SK-N-MC (cell line): ENCODE data around the gene PHF5A.

Experiments
- DNase-seq: peaks from one replicate; pipeline ENCODE4 v3.0.0-alpha.2; 2011; ENCODE audit warnings: low read depth, low spot score
- H3K27ac ChIP-seq: fragments of 200-600 bp; sonication (generic); 2 replicates; pipeline ENCODE4 v1.5.1; 2016; ENCODE audit warnings: mixed run types
- H3K36me3 ChIP-seq: fragments of 200-600 bp; sonication (generic); 2 replicates; pipeline ENCODE4 v1.6.1; 2017; ENCODE audit warnings: antibody characterized with exemption, low read length, mixed read lengths; ENCODE audit not compliant: insufficient read depth
- H3K4me3 ChIP-seq: fragments of 200-600 bp; sonication (generic); 2 replicates; pipeline ENCODE4 v1.5.1; 2016
- H3K9ac ChIP-seq: fragments of 200-600 bp; sonication (generic); 2 replicates; pipeline ENCODE4 v1.8.0; 2017; ENCODE audit warnings: mixed run types, mixed read lengths; ENCODE audit not compliant: insufficient read length
- H3K9me3 ChIP-seq: fragments of 200-600 bp; sonication (generic); 2 replicates; pipeline ENCODE4 v1.6.1; 2017; ENCODE audit warnings: low read depth, mild to moderate bottlenecking, antibody characterized with exemption, low read length, moderate library complexity, mixed read lengths
- EZH2 ChIP-seq: fragments of 200-600 bp; sonication (generic); IDR thresholded peaks from one replicate; pipeline ENCODE4 v1.6.1; 2017; ENCODE audit warnings: antibody characterized with exemption
- FOXP2 ChIP-seq: optimal IDR thresholded peaks from 2 replicates; pipeline ENCODE3; 2011; ENCODE audit warnings: mild to moderate bottlenecking, moderate library complexity; ENCODE audit not compliant: insufficient read depth; ENCODE audit errors: extremely low read length, control extremely low read depth
- POLR2AphosphoS5 ChIP-seq: IDR thresholded peaks from 2 replicates; pipeline ENCODE4 v1.6.1; 2012; ENCODE audit warnings: mild to moderate bottlenecking, low read depth, low read length, borderline replicate concordance

The PHF5A gene

GRCh38 chr22:41431656-41432055 is 36.8 kb downstream of the PHF5A start:
- no peak for TF ChIP-seq EZH2
- TF ChIP-seq POLR2AphosphoS5: no peak
- TF ChIP-seq FOXP2: no peak
- no peak for DNase-seq
- Histone ChIP-seq H3K9me3 (no peaks in the 10 kb centered on the region), H3K9ac (no peak overlapping the region), H3K36me3 (peaks cover 21% of the 10 kb centered on the region), H3K27ac (no peak overlapping the region), H3K4me3 (no peak overlapping the region)

DNA sequence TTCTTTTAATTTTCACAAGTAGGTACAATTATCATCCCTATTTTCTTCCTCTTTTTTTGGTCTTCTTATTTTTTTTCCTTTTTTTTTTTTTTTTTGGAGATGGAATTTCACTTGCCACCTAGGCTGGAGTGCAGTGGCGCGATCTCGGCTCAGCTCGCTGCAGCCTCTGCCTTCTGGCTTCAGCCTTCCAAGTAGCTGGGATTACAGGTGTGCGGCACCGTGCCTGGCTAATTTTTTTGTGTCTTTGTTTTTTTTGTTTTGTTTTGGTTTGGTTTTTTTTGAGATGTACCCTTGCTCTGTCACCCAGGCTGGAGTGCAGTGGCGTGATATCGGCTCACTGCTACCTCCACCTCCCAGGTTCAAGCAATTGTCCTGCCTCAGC is 38.5 kb downstream of the PHF5A start:
- no peak for TF ChIP-seq FOXP2
- no peak for TF ChIP-seq EZH2
- TF ChIP-seq POLR2AphosphoS5: no peak
- Histone ChIP-seq H3K9me3 (no peaks in the 10 kb centered on the region), H3K27ac (no peak overlapping the region), H3K9ac (no peak overlapping the region), H3K4me3 (no peak overlapping the region), H3K36me3 (peaks cover 4% of the 10 kb centered on the region)
- no peak for DNase-seq

DNA sequence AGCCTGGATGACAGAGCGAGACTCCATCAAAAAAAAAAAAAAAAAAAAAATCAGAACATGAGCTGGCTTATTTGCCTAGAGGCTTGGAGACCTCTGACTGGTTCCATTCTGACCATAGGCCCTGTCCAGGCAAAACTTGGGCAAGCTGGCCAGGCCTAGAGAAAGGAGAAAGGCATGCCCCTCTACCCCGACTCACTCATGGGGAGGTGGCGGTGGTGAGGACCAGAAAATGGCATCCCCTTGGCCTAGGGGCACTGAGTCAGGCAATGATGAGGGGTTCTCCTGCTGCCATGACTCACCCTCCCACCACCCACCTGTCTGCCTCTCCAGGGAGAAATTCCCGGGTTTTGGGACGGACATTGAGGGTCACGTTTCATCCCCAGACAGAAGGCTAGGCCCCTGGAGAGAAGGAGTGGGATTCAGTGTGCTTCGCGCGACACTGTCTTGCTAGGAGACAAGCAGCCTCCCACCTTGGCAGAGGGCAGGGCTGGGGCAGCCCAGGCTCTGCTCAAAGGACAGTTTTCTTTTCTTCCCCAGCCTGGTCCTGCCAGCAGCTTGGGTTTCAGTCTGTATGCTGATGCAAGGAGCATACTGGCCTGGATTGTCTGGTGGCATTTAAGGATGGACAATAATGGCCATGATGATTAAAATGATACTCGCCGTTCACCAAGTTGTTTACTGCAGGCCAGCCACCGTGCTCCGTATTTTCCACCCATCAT is 39.1 kb downstream of the PHF5A start:
- no peak overlapping the region for H3K27ac ChIP-seq

GRCh38 chr22:41425660-41426365 is 42.7 kb downstream of the PHF5A start:
- no peak overlapping the region for H3K4me3 ChIP-seq
- TF ChIP-seq POLR2AphosphoS5 (no peak), EZH2 (no peak), FOXP2 (no peak)
- H3K9ac ChIP-seq: no peak overlapping the region
- H3K27ac ChIP-seq: no peak overlapping the region
- H3K36me3 ChIP-seq: no peaks in the 10 kb centered on the region
- H3K9me3 ChIP-seq: no peaks in the 10 kb centered on the region
- DNase-seq: no peak

More for the DNA sequence above, 39.1 kb downstream of the PHF5A start:
- H3K9me3 ChIP-seq: no peaks in the 10 kb centered on the region
- no peak for DNase-seq
- H3K4me3 ChIP-seq: no peak overlapping the region
- H3K9ac ChIP-seq: no peak overlapping the region
- no peak for TF ChIP-seq FOXP2
- no peak for TF ChIP-seq EZH2
- TF ChIP-seq POLR2AphosphoS5: no peak
- H3K36me3 ChIP-seq: no peaks in the 10 kb centered on the region; the same call in 1 of the 2 replicates

- Histone ChIP-seq H3K9ac (no peak overlapping the region), H3K27ac (no peak overlapping the region), H3K9me3 (no peaks in the 10 kb centered on the region), H3K36me3 (no peaks in the 10 kb centered on the region), H3K4me3 (no peak overlapping the region)
- no peak for DNase-seq
- TF ChIP-seq FOXP2: no peak
Measured at GRCh38 chr22:41418717-41419116, 49.8 kb downstream of the PHF5A start.

GRCh38 chr22:41417622-41418390 is 50.7 kb downstream of the PHF5A start:
- no peak overlapping the region for H3K4me3 ChIP-seq

DNA sequence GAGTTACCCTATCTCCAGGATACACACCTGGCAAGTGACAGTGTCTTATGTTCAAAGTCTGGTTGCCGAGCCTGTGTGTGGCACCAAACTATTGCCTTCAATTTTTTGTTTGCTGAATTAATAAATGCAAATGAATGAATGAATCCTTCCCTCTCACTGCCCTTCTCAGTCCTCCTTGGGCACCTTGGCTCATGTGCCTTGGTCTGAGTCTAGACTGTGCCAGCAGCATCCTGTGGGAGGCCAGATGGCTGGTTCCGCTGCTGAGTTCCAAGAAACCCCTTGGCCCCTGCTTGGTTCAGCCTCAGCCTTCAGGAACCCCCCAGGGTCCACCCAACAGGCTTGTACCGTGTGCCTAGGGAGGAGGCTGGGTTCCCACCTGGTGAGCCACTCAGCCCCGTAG is 52.9 kb downstream of the PHF5A start:
- Histone ChIP-seq H3K36me3 (no peaks in the 10 kb centered on the region), H3K4me3 (no peak overlapping the region), H3K9ac (no peak overlapping the region), H3K9me3 (no peaks in the 10 kb centered on the region), H3K27ac (no peak overlapping the region)
- DNase-seq: no peak
- TF ChIP-seq FOXP2 (no peak), EZH2 (no peak), POLR2AphosphoS5 (no peak)

More at GRCh38 chr22:41417622-41418390, 50.7 kb downstream of the PHF5A start:
- no peak for TF ChIP-seq POLR2AphosphoS5
- no peak for TF ChIP-seq EZH2
- no peak for TF ChIP-seq FOXP2
- no peak overlapping the region for H3K27ac ChIP-seq
- no peaks in the 10 kb centered on the region for H3K36me3 ChIP-seq
- DNase-seq: no peak
- H3K9me3 ChIP-seq: no peaks in the 10 kb centered on the region
- H3K9ac ChIP-seq: no peak overlapping the region

- no peaks in the 10 kb centered on the region for H3K9me3 ChIP-seq
- H3K4me3 ChIP-seq: no peak overlapping the region
- no peak for DNase-seq
- TF ChIP-seq EZH2 (no peak), FOXP2 (no peak)
- no peak overlapping the region for H3K27ac ChIP-seq
- H3K9ac ChIP-seq: no peak overlapping the region
- H3K36me3 ChIP-seq: no peaks in the 10 kb centered on the region
Measured at GRCh38 chr22:41411021-41411851, 57.3 kb downstream of the PHF5A start.
